NCI-H146 treated with DMSO at 0.1 percent for 48 hours (cell line): Measurements from ENCODE around the gene PLOD2.

ENCODE experiments used
- DNase-seq: peaks from one replicate; lab custom pipeline; 2025; ENCODE audit not compliant: unreplicated experiment; lab: John Stamatoyannopoulos, UW

PLOD2 gene

GRCh38 chr3:146050691-146051090 lies 110.3 kb downstream of the PLOD2 start:
- DNase-seq = no peak

- no peak for DNase-seq
These were observed 113.5 kb downstream of the PLOD2 start for GRCh38 chr3:146047485-146047884.

GRCh38 chr3:146044046-146044445 lies 116.9 kb downstream of the PLOD2 start:
- DNase-seq = no peak

- DNase-seq = no peak
These were observed 120.4 kb downstream of the PLOD2 start for GRCh38 chr3:146040630-146041029.

GRCh38 chr3:146037697-146038096 lies 123.3 kb downstream of the PLOD2 start:
- no peak for DNase-seq

GRCh38 chr3:146036281-146036680 lies 124.7 kb downstream of the PLOD2 start:
- no peak for DNase-seq

- no peak for DNase-seq
These were observed 125.6 kb downstream of the PLOD2 start for GRCh38 chr3:146035366-146035765.

- DNase-seq = peak; percentile 12
These were observed 127.0 kb downstream of the PLOD2 start for GRCh38 chr3:146033950-146034349.

- no peak for DNase-seq
These were observed 134.4 kb downstream of the PLOD2 start for GRCh38 chr3:146026547-146026946.

- no peak for DNase-seq
These were observed 136.7 kb downstream of the PLOD2 start for GRCh38 chr3:146024260-146024659.

GRCh38 chr3:146020969-146021368 lies 140.0 kb downstream of the PLOD2 start:
- no peak for DNase-seq

GRCh38 chr3:146019508-146019907 lies 141.5 kb downstream of the PLOD2 start:
- DNase-seq = no peak
